Measurements from ENCODE around the gene GADD45A. TPM values are rescaled to one million over a fixed set of nuclear protein-coding genes. Genes with fewer than 3 reads are reported as not detected.

Gene GADD45A
- total and polyA plus RNA-seq, 4 donors: 26.3 to 57.9 (median 33.4) TPM

DNA sequence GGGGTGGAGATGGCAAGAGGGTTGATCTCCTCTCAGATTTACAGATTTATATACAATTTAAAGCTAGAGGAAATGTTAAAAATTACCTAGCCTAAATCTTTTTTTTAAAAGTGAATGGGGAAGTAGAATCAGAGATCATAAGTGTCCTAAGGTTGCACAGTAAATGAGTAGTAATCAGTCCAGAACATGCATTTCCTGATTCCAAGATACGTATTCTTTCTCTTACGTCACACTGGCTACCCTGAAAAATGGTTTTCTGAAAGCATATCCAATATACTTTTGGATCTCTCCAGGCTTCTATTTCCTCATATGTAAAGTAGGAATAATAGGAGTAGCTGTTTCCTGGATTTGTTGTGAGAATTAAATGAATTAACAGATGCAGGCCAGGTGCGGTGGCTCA lies 11.7 kb downstream of the GADD45A start:
- Histone ChIP-seq H3K4me1 (ENCODE audit: control insufficient read depth in 4 of 4, insufficient read depth in 4 of 4, low read length in 3 of 4) (no peaks in the 10 kb centered on the region), H3K9ac (ENCODE audit: low read depth in 1 of 2, low read length in 2 of 2) (no peak overlapping the region), H3K9me3 (ENCODE audit: control insufficient read depth in 4 of 4, low read length in 3 of 4) (no peaks in the 10 kb centered on the region), H3K4me3 (ENCODE audit: low read depth in 1 of 3, low read length in 3 of 3) (no peak overlapping the region), H3K27me3 (ENCODE audit: control insufficient read depth in 4 of 4, insufficient read depth in 4 of 4, low read length in 3 of 4) (no peaks in the 10 kb centered on the region), H3K36me3 (ENCODE audit: control insufficient read depth in 4 of 4, insufficient read depth in 3 of 4, low read depth in 1 of 4, low read length in 3 of 4) (no peaks in the 10 kb centered on the region), H3K27ac (ENCODE audit: low read depth in 1 of 2, low read length in 2 of 2) (no peak overlapping the region)
- no peak for DNase-seq (ENCODE audit: low spot score)
- TF ChIP-seq YY1 (IDR thresholded peaks at IDR 0.05) (no peak), RAD21 (IDR thresholded peaks at IDR 0.05) (no peak), JUND (IDR thresholded peaks at IDR 0.05) (no peak), FOXA2 (IDR thresholded peaks at IDR 0.05) (no peak), TAF1 (conservative IDR thresholded peaks at IDR 0.05) (no peak), HNF4G (IDR thresholded peaks at IDR 0.05) (no peak), HNF4A (conservative IDR thresholded peaks at IDR 0.05) (no peak), FOXA1 (IDR thresholded peaks at IDR 0.05) (no peak), GABPA (IDR thresholded peaks at IDR 0.05 in 1 of 2, conservative IDR thresholded peaks at IDR 0.05 in 1 of 2) (no peak)
- TF ChIP-seq, protein P1, sequence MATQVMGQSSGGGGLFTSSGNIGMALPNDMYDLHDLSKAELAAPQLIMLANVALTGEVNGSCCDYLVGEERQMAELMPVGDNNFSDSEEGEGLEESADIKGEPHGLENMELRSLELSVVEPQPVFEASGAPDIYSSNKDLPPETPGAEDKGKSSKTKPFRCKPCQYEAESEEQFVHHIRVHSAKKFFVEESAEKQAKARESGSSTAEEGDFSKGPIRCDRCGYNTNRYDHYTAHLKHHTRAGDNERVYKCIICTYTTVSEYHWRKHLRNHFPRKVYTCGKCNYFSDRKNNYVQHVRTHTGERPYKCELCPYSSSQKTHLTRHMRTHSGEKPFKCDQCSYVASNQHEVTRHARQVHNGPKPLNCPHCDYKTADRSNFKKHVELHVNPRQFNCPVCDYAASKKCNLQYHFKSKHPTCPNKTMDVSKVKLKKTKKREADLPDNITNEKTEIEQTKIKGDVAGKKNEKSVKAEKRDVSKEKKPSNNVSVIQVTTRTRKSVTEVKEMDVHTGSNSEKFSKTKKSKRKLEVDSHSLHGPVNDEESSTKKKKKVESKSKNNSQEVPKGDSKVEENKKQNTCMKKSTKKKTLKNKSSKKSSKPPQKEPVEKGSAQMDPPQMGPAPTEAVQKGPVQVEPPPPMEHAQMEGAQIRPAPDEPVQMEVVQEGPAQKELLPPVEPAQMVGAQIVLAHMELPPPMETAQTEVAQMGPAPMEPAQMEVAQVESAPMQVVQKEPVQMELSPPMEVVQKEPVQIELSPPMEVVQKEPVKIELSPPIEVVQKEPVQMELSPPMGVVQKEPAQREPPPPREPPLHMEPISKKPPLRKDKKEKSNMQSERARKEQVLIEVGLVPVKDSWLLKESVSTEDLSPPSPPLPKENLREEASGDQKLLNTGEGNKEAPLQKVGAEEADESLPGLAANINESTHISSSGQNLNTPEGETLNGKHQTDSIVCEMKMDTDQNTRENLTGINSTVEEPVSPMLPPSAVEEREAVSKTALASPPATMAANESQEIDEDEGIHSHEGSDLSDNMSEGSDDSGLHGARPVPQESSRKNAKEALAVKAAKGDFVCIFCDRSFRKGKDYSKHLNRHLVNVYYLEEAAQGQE (IDR thresholded peaks at IDR 0.05): no peak
- TF ChIP-seq, protein P2, sequence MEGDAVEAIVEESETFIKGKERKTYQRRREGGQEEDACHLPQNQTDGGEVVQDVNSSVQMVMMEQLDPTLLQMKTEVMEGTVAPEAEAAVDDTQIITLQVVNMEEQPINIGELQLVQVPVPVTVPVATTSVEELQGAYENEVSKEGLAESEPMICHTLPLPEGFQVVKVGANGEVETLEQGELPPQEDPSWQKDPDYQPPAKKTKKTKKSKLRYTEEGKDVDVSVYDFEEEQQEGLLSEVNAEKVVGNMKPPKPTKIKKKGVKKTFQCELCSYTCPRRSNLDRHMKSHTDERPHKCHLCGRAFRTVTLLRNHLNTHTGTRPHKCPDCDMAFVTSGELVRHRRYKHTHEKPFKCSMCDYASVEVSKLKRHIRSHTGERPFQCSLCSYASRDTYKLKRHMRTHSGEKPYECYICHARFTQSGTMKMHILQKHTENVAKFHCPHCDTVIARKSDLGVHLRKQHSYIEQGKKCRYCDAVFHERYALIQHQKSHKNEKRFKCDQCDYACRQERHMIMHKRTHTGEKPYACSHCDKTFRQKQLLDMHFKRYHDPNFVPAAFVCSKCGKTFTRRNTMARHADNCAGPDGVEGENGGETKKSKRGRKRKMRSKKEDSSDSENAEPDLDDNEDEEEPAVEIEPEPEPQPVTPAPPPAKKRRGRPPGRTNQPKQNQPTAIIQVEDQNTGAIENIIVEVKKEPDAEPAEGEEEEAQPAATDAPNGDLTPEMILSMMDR (IDR thresholded peaks at IDR 0.05; ENCODE audit: low read depth, low read length, missing input control): no peak
- TF ChIP-seq, protein P3, sequence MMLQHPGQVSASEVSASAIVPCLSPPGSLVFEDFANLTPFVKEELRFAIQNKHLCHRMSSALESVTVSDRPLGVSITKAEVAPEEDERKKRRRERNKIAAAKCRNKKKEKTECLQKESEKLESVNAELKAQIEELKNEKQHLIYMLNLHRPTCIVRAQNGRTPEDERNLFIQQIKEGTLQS (IDR thresholded peaks at IDR 0.05): no peak
- 83% methylated on average over 3 of the region's 3 CpGs for WGBS

DNA sequence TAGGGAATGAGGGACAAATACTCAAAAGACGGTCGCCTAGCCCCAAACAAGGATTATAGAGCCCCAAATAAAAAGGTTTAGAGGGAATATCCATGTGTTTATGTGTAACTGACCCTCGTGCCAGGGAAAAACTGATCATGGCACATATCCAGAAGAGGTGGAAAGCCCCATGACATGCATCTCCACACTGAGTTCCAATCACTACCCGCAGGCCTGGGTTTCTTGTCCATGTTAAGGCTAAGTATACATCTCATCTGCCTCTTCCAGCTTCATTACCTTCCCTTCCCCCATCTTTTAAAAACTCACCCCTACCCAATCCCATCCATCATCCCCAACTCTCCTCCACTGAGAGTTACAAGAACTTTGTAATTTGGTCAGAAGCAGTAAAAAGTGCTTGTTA lies 15.2 kb downstream of the GADD45A start:
- H3K27me3 ChIP-seq (ENCODE audit: control insufficient read depth in 4 of 4, insufficient read depth in 4 of 4, low read length in 3 of 4): no peaks in the 10 kb centered on the region
- 84% methylated on average over 4 of the region's 4 CpGs for WGBS
- no peak overlapping the region for H3K9ac ChIP-seq (ENCODE audit: low read depth in 1 of 2, low read length in 2 of 2)
- peaks cover 0 to 11% (median 2%) of the 10 kb centered on the region in 4 donors for H3K36me3 ChIP-seq (ENCODE audit: control insufficient read depth in 4 of 4, insufficient read depth in 3 of 4, low read depth in 1 of 4, low read length in 3 of 4)
- H3K27ac ChIP-seq (ENCODE audit: low read depth in 1 of 2, low read length in 2 of 2): no peak overlapping the region
- no peak overlapping the region for H3K4me3 ChIP-seq (ENCODE audit: low read depth in 1 of 3, low read length in 3 of 3)
- H3K9me3 ChIP-seq (ENCODE audit: control insufficient read depth in 4 of 4, low read length in 3 of 4): no peaks in the 10 kb centered on the region
- H3K4me1 ChIP-seq (ENCODE audit: control insufficient read depth in 4 of 4, insufficient read depth in 4 of 4, low read length in 3 of 4): no peaks in the 10 kb centered on the region
- DNase-seq (ENCODE audit: low spot score): no peak
- TF ChIP-seq, protein P4, sequence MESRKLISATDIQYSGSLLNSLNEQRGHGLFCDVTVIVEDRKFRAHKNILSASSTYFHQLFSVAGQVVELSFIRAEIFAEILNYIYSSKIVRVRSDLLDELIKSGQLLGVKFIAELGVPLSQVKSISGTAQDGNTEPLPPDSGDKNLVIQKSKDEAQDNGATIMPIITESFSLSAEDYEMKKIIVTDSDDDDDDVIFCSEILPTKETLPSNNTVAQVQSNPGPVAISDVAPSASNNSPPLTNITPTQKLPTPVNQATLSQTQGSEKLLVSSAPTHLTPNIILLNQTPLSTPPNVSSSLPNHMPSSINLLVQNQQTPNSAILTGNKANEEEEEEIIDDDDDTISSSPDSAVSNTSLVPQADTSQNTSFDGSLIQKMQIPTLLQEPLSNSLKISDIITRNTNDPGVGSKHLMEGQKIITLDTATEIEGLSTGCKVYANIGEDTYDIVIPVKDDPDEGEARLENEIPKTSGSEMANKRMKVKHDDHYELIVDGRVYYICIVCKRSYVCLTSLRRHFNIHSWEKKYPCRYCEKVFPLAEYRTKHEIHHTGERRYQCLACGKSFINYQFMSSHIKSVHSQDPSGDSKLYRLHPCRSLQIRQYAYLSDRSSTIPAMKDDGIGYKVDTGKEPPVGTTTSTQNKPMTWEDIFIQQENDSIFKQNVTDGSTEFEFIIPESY (IDR thresholded peaks at IDR 0.05): no peak
- TF ChIP-seq NR2F2 (IDR thresholded peaks at IDR 0.05): no peak
- TF ChIP-seq, protein P3 (IDR thresholded peaks at IDR 0.05): no peak
- TF ChIP-seq HNF4A (conservative IDR thresholded peaks at IDR 0.05): no peak
- no peak for TF ChIP-seq JUND (IDR thresholded peaks at IDR 0.05)
- TF ChIP-seq FOXA2 (IDR thresholded peaks at IDR 0.05): no peak
- no peak for TF ChIP-seq RAD21 (IDR thresholded peaks at IDR 0.05)
- TF ChIP-seq, protein P5, sequence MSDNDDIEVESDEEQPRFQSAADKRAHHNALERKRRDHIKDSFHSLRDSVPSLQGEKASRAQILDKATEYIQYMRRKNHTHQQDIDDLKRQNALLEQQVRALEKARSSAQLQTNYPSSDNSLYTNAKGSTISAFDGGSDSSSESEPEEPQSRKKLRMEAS (IDR thresholded peaks at IDR 0.05): no peak
- no peak for TF ChIP-seq FOXA1 (IDR thresholded peaks at IDR 0.05)
- TF ChIP-seq SP1 (IDR thresholded peaks at IDR 0.05): no peak
- no peak for TF ChIP-seq YY1 (IDR thresholded peaks at IDR 0.05)
- TF ChIP-seq HNF4G (IDR thresholded peaks at IDR 0.05): no peak
- TF ChIP-seq EGR1 (IDR thresholded peaks at IDR 0.05; ENCODE audit: low read depth in 2 of 2): no peak
- no peak for TF ChIP-seq GABPA (IDR thresholded peaks at IDR 0.05 in 1 of 2, conservative IDR thresholded peaks at IDR 0.05 in 1 of 2)
- TF ChIP-seq, protein P1 (IDR thresholded peaks at IDR 0.05): no peak
- TF ChIP-seq, protein P2 (IDR thresholded peaks at IDR 0.05; ENCODE audit: low read depth, low read length, missing input control): no peak
